Liver (tissue), 9 donors: ENCODE measurements around the gene FBXO39. TPM values are rescaled to one million over a fixed set of nuclear protein-coding genes. Genes with fewer than 3 reads are reported as not detected.

Experiments
- DNase-seq: peaks from one replicate; pipeline ENCODE4 v3.0.0-alpha.2; 2017; ENCODE audit warnings: low spot score
- H3K27ac ChIP-seq, 2 donors: one replicate each; pipeline ENCODE4 v1.7.0; 2013; ENCODE audit warnings: inconsistent platforms in 2 of 2, low read length in 2 of 2, control low read depth in 1 of 2, low read depth in 1 of 2, mild to moderate bottlenecking in 1 of 2
- H3K27me3 ChIP-seq, 4 donors: one replicate each; pipeline versions ENCODE4 v1.6.1 to v1.7.0; 2013; ENCODE audit warnings: low read length in 3 of 4, inconsistent platforms in 1 of 4, mild to moderate bottlenecking in 1 of 4, moderate library complexity in 1 of 4; ENCODE audit not compliant: control insufficient read depth in 4 of 4, insufficient read depth in 4 of 4
- H3K36me3 ChIP-seq, 4 donors: one replicate each; pipeline versions ENCODE4 v1.6.1 to v1.7.0; 2013; ENCODE audit warnings: low read length in 3 of 4, mild to moderate bottlenecking in 3 of 4, low read depth in 1 of 4, moderate library complexity in 1 of 4; ENCODE audit not compliant: control insufficient read depth in 4 of 4, insufficient read depth in 3 of 4
- H3K4me1 ChIP-seq, 4 donors: one replicate each; pipeline versions ENCODE4 v1.6.1 to v1.7.0; 2013; ENCODE audit warnings: low read length in 3 of 4, mild to moderate bottlenecking in 3 of 4, moderate library complexity in 1 of 4; ENCODE audit not compliant: control insufficient read depth in 4 of 4, insufficient read depth in 4 of 4
- H3K4me3 ChIP-seq, 3 donors: one replicate each; pipeline versions ENCODE4 v1.6.1 to v1.7.0; 2013; ENCODE audit warnings: low read length in 3 of 3, control low read depth in 1 of 3, low read depth in 1 of 3, mild to moderate bottlenecking in 1 of 3
- H3K9ac ChIP-seq, 2 donors: one replicate each; pipeline ENCODE4 v1.7.0; 2013; ENCODE audit warnings: low read length in 2 of 2, mild to moderate bottlenecking in 2 of 2, moderate library complexity in 2 of 2, control low read depth in 1 of 2, low read depth in 1 of 2
- H3K9me3 ChIP-seq, 4 donors: one replicate each; pipeline versions ENCODE4 v1.6.1 to v1.7.0; 2013; ENCODE audit warnings: low read length in 3 of 4; ENCODE audit not compliant: control insufficient read depth in 4 of 4
- EGR1 ChIP-seq, 2 donors: IDR thresholded peaks; 2 replicates each; pipeline ENCODE4 v1.6.1; 2016 to 2018; ENCODE audit warnings: antibody characterized with exemption in 2 of 2, low read depth in 2 of 2
- FOXA2 ChIP-seq: IDR thresholded peaks from 2 replicates; pipeline ENCODE4 v1.6.1; 2016; ENCODE audit warnings: antibody characterized with exemption
- GABPA ChIP-seq, 2 donors: IDR thresholded peaks in 1 of 2; conservative IDR thresholded peaks in 1 of 2; 2 replicates each; pipeline ENCODE4 v1.6.1; 2016; ENCODE audit warnings: antibody characterized with exemption in 2 of 2, mild to moderate bottlenecking in 1 of 2, moderate library complexity in 1 of 2
- HNF4A ChIP-seq, 2 donors: conservative IDR thresholded peaks; 2 replicates each; pipeline ENCODE4 v1.6.1; 2016; ENCODE audit warnings: antibody characterized with exemption in 2 of 2, mild to moderate bottlenecking in 2 of 2
- HNF4G ChIP-seq: IDR thresholded peaks from 2 replicates; pipeline ENCODE4 v1.6.1; 2016; ENCODE audit warnings: antibody characterized with exemption
- JUND ChIP-seq, 2 donors: IDR thresholded peaks; 2 replicates each; pipeline ENCODE4 v1.6.1; 2016; ENCODE audit warnings: antibody characterized with exemption in 2 of 2
- RAD21 ChIP-seq, 2 donors: IDR thresholded peaks; 2 replicates each; pipeline ENCODE4 v1.6.1; 2016; ENCODE audit warnings: antibody characterized with exemption in 2 of 2, mild to moderate bottlenecking in 2 of 2
- RXRA ChIP-seq, 2 donors: IDR thresholded peaks; 2 replicates each; pipeline ENCODE4 v1.6.1; 2017 to 2018; ENCODE audit warnings: antibody characterized with exemption in 2 of 2, mild to moderate bottlenecking in 1 of 2
- SP1 ChIP-seq: IDR thresholded peaks from 2 replicates; pipeline ENCODE4 v1.6.1; 2018; ENCODE audit warnings: antibody characterized with exemption, mild to moderate bottlenecking
- TAF1 ChIP-seq: conservative IDR thresholded peaks from 2 replicates; pipeline ENCODE4 v1.6.1; 2016; ENCODE audit warnings: antibody characterized with exemption, mild to moderate bottlenecking
- YY1 ChIP-seq: IDR thresholded peaks from 2 replicates; pipeline ENCODE4 v1.6.1; 2016; ENCODE audit warnings: antibody characterized with exemption, mild to moderate bottlenecking
- WGBS: extraction: QIAGEN DNeasy Blood & Tissue Kit; methylation state at CpG from one replicate; pipeline ENCODE4 v1.1.7; 2013; 5-methylcytosine and 5-hydroxymethylcytosine counted together
- polyA plus RNA-seq, 2 donors: library from polyadenylated mRNA; stranded (reverse) in 1 of 2; unstranded in 1 of 2; fragments of 200-250 nt in 1 of 2; fragments of >200 nt in 1 of 2; fragmentation: Nextera tagmentation in 1 of 2; extraction: Ambion mirVana in 1 of 2; gene quantifications; one replicate each; pipeline versions ENCODE4 v1.2.1 to v1.2.3, GENCODE V29; 2013 to 2015
- total RNA-seq, 2 donors: library from RNA; depleted of rRNA; stranded (reverse); fragments of >200 nt; gene quantifications; one replicate each; pipeline ENCODE4 v1.2.3, GENCODE V29; 2014
- TF ChIP-seq, protein P1 (sequence below): IDR thresholded peaks from 2 replicates; pipeline ENCODE4 v1.6.1; 2016; ENCODE audit warnings: antibody characterized with exemption
- TF ChIP-seq, protein P2 (sequence below): IDR thresholded peaks from 2 replicates; pipeline ENCODE4 v1.6.1; 2016; ENCODE audit warnings: antibody characterized with exemption, mild to moderate bottlenecking
- TF ChIP-seq, protein P3 (sequence below): IDR thresholded peaks from 2 replicates; pipeline ENCODE4 v1.6.1; 2016; ENCODE audit warnings: antibody characterized with exemption
- TF ChIP-seq, protein P4 (sequence below): IDR thresholded peaks from 2 replicates; pipeline ENCODE4 v1.6.1; 2016; ENCODE audit warnings: antibody characterized with exemption
- donor health status: healthy.
- donor health status: healthy.
- donor health status: healthy.
- donor health status: healthy.
- donor health status: healthy.

FBXO39 gene
- total and polyA plus RNA-seq, 4 donors, result 0.05 to 0.67 (median 0.20) TPM

DNA sequence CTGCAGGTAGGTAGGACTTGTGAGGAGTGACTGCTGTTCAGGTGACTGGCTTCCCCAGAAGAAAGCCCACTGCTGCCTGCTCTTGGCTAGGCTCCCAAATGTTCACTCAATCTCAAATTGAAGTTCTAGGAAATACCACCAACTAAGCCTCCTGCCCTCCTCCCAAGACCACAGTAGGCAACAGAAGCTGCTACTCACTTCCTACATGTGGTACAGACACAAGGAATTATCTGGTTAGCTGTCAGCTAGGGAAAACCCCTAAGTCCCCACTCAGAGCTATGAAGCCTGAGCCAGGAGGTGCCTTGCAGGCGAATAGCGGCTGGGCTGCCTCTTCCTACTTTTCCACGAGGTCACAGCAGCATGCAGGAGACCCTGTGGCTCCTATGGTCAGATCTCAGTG, 4.9 kb downstream of the FBXO39 start:
- Histone ChIP-seq H3K4me1 (peaks cover 0 to 16% (median 7%) of the 10 kb centered on the region in 4 donors), H3K27me3 (no peaks in the 10 kb centered on the region), H3K4me3 (no peak overlapping the region), H3K36me3 (no peaks in the 10 kb centered on the region), H3K27ac (no peak overlapping the region), H3K9me3 (peaks cover 0 to 8% (median 1%) of the 10 kb centered on the region in 4 donors), H3K9ac (no peak overlapping the region)
- no peak for DNase-seq
- TF ChIP-seq JUND (IDR thresholded peaks at IDR 0.05) (no peak), FOXA2 (no peak), YY1 (no peak), HNF4G (no peak), TAF1 (no peak)
- TF ChIP-seq, protein P1, sequence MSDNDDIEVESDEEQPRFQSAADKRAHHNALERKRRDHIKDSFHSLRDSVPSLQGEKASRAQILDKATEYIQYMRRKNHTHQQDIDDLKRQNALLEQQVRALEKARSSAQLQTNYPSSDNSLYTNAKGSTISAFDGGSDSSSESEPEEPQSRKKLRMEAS, result no peak
- 77% methylated on average over 3 of the region's 3 CpGs for WGBS

DNA sequence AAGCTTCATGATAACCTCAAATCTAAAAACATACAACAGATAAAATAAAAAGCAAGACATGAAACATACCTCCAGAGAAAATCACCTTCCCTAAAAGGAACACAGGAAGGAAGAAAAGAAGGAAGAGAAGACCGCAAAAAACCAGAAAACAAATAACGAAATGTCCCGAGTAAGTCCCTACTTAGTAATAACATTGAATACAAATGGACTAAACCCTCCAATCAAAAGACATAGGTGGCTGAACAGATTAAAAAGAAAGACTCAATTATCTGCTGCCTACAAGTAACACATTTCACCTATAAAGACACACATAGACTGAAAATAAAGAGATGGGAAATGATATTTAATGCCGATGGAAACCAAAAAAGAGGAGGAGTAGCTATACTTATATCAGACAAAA, 6.2 kb downstream of the FBXO39 start:
- TF ChIP-seq HNF4A (conservative IDR thresholded peaks at IDR 0.05), result no peak
- no peak for TF ChIP-seq RAD21 (IDR thresholded peaks at IDR 0.05)
- no peak for TF ChIP-seq HNF4G
- TF ChIP-seq, protein P2, sequence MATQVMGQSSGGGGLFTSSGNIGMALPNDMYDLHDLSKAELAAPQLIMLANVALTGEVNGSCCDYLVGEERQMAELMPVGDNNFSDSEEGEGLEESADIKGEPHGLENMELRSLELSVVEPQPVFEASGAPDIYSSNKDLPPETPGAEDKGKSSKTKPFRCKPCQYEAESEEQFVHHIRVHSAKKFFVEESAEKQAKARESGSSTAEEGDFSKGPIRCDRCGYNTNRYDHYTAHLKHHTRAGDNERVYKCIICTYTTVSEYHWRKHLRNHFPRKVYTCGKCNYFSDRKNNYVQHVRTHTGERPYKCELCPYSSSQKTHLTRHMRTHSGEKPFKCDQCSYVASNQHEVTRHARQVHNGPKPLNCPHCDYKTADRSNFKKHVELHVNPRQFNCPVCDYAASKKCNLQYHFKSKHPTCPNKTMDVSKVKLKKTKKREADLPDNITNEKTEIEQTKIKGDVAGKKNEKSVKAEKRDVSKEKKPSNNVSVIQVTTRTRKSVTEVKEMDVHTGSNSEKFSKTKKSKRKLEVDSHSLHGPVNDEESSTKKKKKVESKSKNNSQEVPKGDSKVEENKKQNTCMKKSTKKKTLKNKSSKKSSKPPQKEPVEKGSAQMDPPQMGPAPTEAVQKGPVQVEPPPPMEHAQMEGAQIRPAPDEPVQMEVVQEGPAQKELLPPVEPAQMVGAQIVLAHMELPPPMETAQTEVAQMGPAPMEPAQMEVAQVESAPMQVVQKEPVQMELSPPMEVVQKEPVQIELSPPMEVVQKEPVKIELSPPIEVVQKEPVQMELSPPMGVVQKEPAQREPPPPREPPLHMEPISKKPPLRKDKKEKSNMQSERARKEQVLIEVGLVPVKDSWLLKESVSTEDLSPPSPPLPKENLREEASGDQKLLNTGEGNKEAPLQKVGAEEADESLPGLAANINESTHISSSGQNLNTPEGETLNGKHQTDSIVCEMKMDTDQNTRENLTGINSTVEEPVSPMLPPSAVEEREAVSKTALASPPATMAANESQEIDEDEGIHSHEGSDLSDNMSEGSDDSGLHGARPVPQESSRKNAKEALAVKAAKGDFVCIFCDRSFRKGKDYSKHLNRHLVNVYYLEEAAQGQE, result no peak
- no peak for TF ChIP-seq SP1
- no peak for TF ChIP-seq RXRA (IDR thresholded peaks at IDR 0.05)
- no peak for TF ChIP-seq EGR1 (IDR thresholded peaks at IDR 0.05; ENCODE audit: low read depth in 2 of 2)
- TF ChIP-seq, protein P3, sequence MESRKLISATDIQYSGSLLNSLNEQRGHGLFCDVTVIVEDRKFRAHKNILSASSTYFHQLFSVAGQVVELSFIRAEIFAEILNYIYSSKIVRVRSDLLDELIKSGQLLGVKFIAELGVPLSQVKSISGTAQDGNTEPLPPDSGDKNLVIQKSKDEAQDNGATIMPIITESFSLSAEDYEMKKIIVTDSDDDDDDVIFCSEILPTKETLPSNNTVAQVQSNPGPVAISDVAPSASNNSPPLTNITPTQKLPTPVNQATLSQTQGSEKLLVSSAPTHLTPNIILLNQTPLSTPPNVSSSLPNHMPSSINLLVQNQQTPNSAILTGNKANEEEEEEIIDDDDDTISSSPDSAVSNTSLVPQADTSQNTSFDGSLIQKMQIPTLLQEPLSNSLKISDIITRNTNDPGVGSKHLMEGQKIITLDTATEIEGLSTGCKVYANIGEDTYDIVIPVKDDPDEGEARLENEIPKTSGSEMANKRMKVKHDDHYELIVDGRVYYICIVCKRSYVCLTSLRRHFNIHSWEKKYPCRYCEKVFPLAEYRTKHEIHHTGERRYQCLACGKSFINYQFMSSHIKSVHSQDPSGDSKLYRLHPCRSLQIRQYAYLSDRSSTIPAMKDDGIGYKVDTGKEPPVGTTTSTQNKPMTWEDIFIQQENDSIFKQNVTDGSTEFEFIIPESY, result no peak
- TF ChIP-seq GABPA (IDR thresholded peaks at IDR 0.05 in 1 of 2, conservative IDR thresholded peaks at IDR 0.05 in 1 of 2), result no peak
- TF ChIP-seq JUND (IDR thresholded peaks at IDR 0.05), result no peak
- Histone ChIP-seq H3K4me1 (peaks cover 0 to 13% (median 5%) of the 10 kb centered on the region in 4 donors), H3K9ac (no peak overlapping the region), H3K36me3 (no peaks in the 10 kb centered on the region), H3K9me3 (peaks cover 0 to 8% (median 1%) of the 10 kb centered on the region in 4 donors), H3K27ac (no peak overlapping the region), H3K4me3 (no peak overlapping the region), H3K27me3 (no peaks in the 10 kb centered on the region)
- 98% methylated on average over 4 of the region's 4 CpGs for WGBS
- DNase-seq, result no peak

DNA sequence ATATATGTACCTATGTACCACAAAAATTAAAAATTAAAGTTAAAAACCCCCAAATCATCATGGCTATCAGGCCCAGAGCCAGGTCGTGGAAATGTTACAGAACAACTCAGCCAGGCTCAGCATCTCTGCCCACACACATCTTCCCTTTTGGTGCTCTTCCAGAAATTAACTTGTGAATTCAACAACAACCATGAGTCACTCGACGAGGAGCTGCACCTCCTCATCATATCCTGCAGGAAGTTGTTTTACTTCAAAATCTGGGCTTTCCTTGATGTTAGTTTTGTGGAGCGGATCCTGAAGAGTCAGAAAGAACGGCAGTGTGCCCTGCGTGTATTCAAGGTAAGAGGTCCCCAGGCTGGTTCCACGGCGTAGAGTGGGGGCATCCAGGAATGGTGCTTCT, 10.6 kb downstream of the FBXO39 start:
- no peak overlapping the region for H3K4me3 ChIP-seq
- 80% methylated on average over 8 of the region's 8 CpGs for WGBS
- no peak for DNase-seq

More for the DNA sequence above, 10.6 kb downstream of the FBXO39 start:
- TF ChIP-seq HNF4G, result no peak
- TF ChIP-seq, protein P4, sequence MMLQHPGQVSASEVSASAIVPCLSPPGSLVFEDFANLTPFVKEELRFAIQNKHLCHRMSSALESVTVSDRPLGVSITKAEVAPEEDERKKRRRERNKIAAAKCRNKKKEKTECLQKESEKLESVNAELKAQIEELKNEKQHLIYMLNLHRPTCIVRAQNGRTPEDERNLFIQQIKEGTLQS, result no peak
- no peak for TF ChIP-seq FOXA2
- Histone ChIP-seq H3K9ac (no peak overlapping the region), H3K4me1 (no peaks in the 10 kb centered on the region), H3K27ac (no peak overlapping the region), H3K9me3 (peaks cover 0 to 8% (median 0%) of the 10 kb centered on the region in 4 donors), H3K27me3 (no peaks in the 10 kb centered on the region), H3K36me3 (no peaks in the 10 kb centered on the region)
